Sigmoid colon (tissue), 7 donors: Measurements from ENCODE around the gene CNTNAP5. TPM values are rescaled to one million over a fixed set of nuclear protein-coding genes. Genes with fewer than 3 reads are reported as not detected.

Experiments used
- DNase-seq: peaks from one replicate; pipeline ENCODE4 v3.0.0-alpha.2; 2019
- H3K27ac ChIP-seq, 4 donors: fragments of 200-600 bp; sonication (generic); one replicate each; pipeline ENCODE4 v1.5.1; 2016 to 2019; ENCODE audit warnings: mild to moderate bottlenecking in 1 of 4
- H3K27me3 ChIP-seq, 3 donors: fragments of 200-600 bp; sonication (generic); one replicate each; pipeline ENCODE4 v1.5.1; 2019; ENCODE audit warnings: mild to moderate bottlenecking in 1 of 3
- H3K36me3 ChIP-seq, 4 donors: fragments of 200-600 bp; sonication (generic); one replicate each; pipeline ENCODE4 v1.5.1; 2016 to 2019
- H3K4me1 ChIP-seq, 4 donors: fragments of 200-600 bp; sonication (generic); one replicate each; pipeline ENCODE4 v1.5.1; 2017 to 2019
- H3K4me3 ChIP-seq, 4 donors: fragments of 200-600 bp; sonication (generic); one replicate each; pipeline ENCODE4 v1.5.1; 2017 to 2019; ENCODE audit warnings: mild to moderate bottlenecking in 2 of 4, moderate library complexity in 1 of 4
- H3K9me3 ChIP-seq, 4 donors: fragments of 200-600 bp in 3 of 4; sonication (generic) in 3 of 4; one replicate each; pipeline versions ENCODE4 v1.5.1 to v1.6.1; 2013 to 2019
- CTCF ChIP-seq, 4 experiments: fragments of 450-650 bp in 3 of 4; fragments of 200-600 bp in 1 of 4; IDR thresholded peaks; one replicate each; pipeline ENCODE4 v1.5.1; 2016 to 2019; ENCODE audit warnings: antibody characterized with exemption in 4 of 4, mild to moderate bottlenecking in 3 of 4, moderate library complexity in 2 of 4
- EP300 ChIP-seq, 4 donors: sonication (generic); formaldehyde crosslinking; IDR thresholded peaks; one replicate each; pipeline ENCODE4 v1.6.1; 2017; ENCODE audit warnings: antibody characterized with exemption in 4 of 4
- POLR2A ChIP-seq, 2 donors: fragments of 450-650 bp; IDR thresholded peaks; one replicate each; pipeline ENCODE4 v1.6.1; 2016; ENCODE audit warnings: antibody characterized with exemption in 2 of 2, mild to moderate bottlenecking in 2 of 2, moderate library complexity in 2 of 2
- POLR2AphosphoS5 ChIP-seq, 4 donors: sonication (generic); formaldehyde crosslinking; IDR thresholded peaks; one replicate each; pipeline ENCODE4 v1.6.1; 2017; ENCODE audit warnings: antibody characterized with exemption in 4 of 4
- WGBS, 2 donors: extraction: QIAGEN DNeasy Blood & Tissue Kit; methylation state at CpG; one replicate each; pipeline ENCODE4 v1.1.7; 2013; 5-methylcytosine and 5-hydroxymethylcytosine counted together
- intact Hi-C: fragments of 100-400 bp; cut with DNase I; formaldehyde crosslinking; loops from one replicate; pipeline ENCODE4 v1.15.1; 2023
- polyA plus RNA-seq, 3 donors: library from polyadenylated mRNA; stranded (reverse); fragments of 200-250 nt; gene quantifications; one replicate each; pipeline ENCODE4 v1.2.3, GENCODE V29; 2013
- total RNA-seq, 4 donors: library from RNA; depleted of rRNA; stranded (reverse); fragments of >200 nt; gene quantifications; one replicate each; pipeline ENCODE4 v1.1.0, GENCODE V29; 2016
- donor health status: healthy with polysubstance abuse.
- donor health status: Bipolar disorder and iron deficiency.
- donor health status: healthy.

Gene CNTNAP5
- total RNA-seq (1 to 10 TPM; 1.4 to 4.5 (median 2.0) TPM), polyA plus RNA-seq (under 1 TPM in 1 of 3 donors, not detected in 2; 0.74 TPM)

- Histone ChIP-seq H3K4me3 (peak within 1 kb of the TSS in 1 of 4 donors; percentile 20), H3K9me3 (no peaks in the 10 kb centered on the region), H3K27me3 (peaks cover 8 to 30% (median 23%) of the 10 kb centered on the region in 3 donors), H3K36me3 (no peaks in the 10 kb centered on the region), H3K27ac (no peak within 1 kb of the TSS), H3K4me1 (peaks cover 0 to 11% (median 6%) of the 10 kb centered on the region in 4 donors)
- WGBS, 2 donors: 4 to 15% methylated on average over 37 of the region's 37 CpGs
- TF ChIP-seq EP300 (IDR thresholded peaks at IDR 0.05) (no peak), POLR2AphosphoS5 (IDR thresholded peaks at IDR 0.05) (no peak)
- intact Hi-C loops: no loop called here
- no peak for DNase-seq
Measured at GRCh38 chr2:124025171-124025580, at the start of gene CNTNAP5. Gene CNTNAP5, plus strand, starts transcription at chr2:124025287. Its CDS starts 364 bp downstream, at chr2:124025651.

GRCh38 chr2:123976054-123976648, 48.9 kb upstream of the CNTNAP5 start:
- Histone ChIP-seq H3K27ac (no peak overlapping the region), H3K9me3 (no peaks in the 10 kb centered on the region), H3K4me3 (no peak overlapping the region), H3K27me3 (no peaks in the 10 kb centered on the region), H3K4me1 (no peaks in the 10 kb centered on the region), H3K36me3 (no peaks in the 10 kb centered on the region)
- no peak for DNase-seq
- WGBS, 2 donors: 87 to 91% methylated on average over 4 of the region's 4 CpGs
- TF ChIP-seq POLR2A (IDR thresholded peaks at IDR 0.05) (no peak), POLR2AphosphoS5 (IDR thresholded peaks at IDR 0.05) (no peak), CTCF (IDR thresholded peaks at IDR 0.05) (no peak), EP300 (IDR thresholded peaks at IDR 0.05) (no peak)
- intact Hi-C loops: no loop called here

- DNase-seq: peak; percentile 64
- no peaks in the 10 kb centered on the region for H3K36me3 ChIP-seq
- H3K27ac ChIP-seq: no peak overlapping the region
- intact Hi-C loops: no loop called here
- H3K4me3 ChIP-seq: no peak overlapping the region
- H3K27me3 ChIP-seq: no peaks in the 10 kb centered on the region
- H3K4me1 ChIP-seq: no peaks in the 10 kb centered on the region
- TF ChIP-seq EP300 (IDR thresholded peaks at IDR 0.05): no peak
- TF ChIP-seq POLR2AphosphoS5 (IDR thresholded peaks at IDR 0.05): no peak
- TF ChIP-seq CTCF (IDR thresholded peaks at IDR 0.05): peak in 3 of 4 experiments; percentile 18 to 42 (median 26)
- TF ChIP-seq POLR2A (IDR thresholded peaks at IDR 0.05): no peak
- no peaks in the 10 kb centered on the region for H3K9me3 ChIP-seq
- WGBS, 2 donors: 12 to 39% methylated on average over 8 of the region's 8 CpGs
Measured at GRCh38 chr2:123993728-123994323, 31.3 kb upstream of the CNTNAP5 start.

GRCh38 chr2:123999681-124000080, 25.4 kb upstream of the CNTNAP5 start:
- no peaks in the 10 kb centered on the region for H3K9me3 ChIP-seq
- no peaks in the 10 kb centered on the region for H3K36me3 ChIP-seq
- H3K4me3 ChIP-seq: no peak overlapping the region
- WGBS, 2 donors: 53 to 68% methylated on average over 2 of the region's 2 CpGs
- no peak for DNase-seq
- H3K27ac ChIP-seq: no peak overlapping the region
- intact Hi-C loops: no loop called here
- no peaks in the 10 kb centered on the region for H3K4me1 ChIP-seq
- no peaks in the 10 kb centered on the region for H3K27me3 ChIP-seq
- no peak for TF ChIP-seq POLR2A (IDR thresholded peaks at IDR 0.05)
- TF ChIP-seq CTCF (IDR thresholded peaks at IDR 0.05): no peak
- no peak for TF ChIP-seq EP300 (IDR thresholded peaks at IDR 0.05)
- TF ChIP-seq POLR2AphosphoS5 (IDR thresholded peaks at IDR 0.05): no peak

- no peaks in the 10 kb centered on the region for H3K4me1 ChIP-seq
Measured at GRCh38 chr2:124001696-124002430, 23.2 kb upstream of the CNTNAP5 start.

More at GRCh38 chr2:124001696-124002430, 23.2 kb upstream of the CNTNAP5 start:
- Histone ChIP-seq H3K27me3 (no peaks in the 10 kb centered on the region), H3K9me3 (no peaks in the 10 kb centered on the region), H3K36me3 (no peaks in the 10 kb centered on the region), H3K4me3 (no peak overlapping the region), H3K27ac (no peak overlapping the region)
- no peak for TF ChIP-seq POLR2AphosphoS5 (IDR thresholded peaks at IDR 0.05)
- no peak for TF ChIP-seq CTCF (IDR thresholded peaks at IDR 0.05)
- TF ChIP-seq EP300 (IDR thresholded peaks at IDR 0.05): no peak
- TF ChIP-seq POLR2A (IDR thresholded peaks at IDR 0.05): no peak
- 84 to 89% methylated on average over 11 of the region's 11 CpGs for WGBS, 2 donors
- no peak for DNase-seq
- intact Hi-C loops: no loop called here
